Right renal pelvis (tissue), 4 donors: ENCODE results near the gene KRTAP19-2. TPM values are rescaled to one million over a fixed set of nuclear protein-coding genes. Genes with fewer than 3 reads are reported as not detected.
"Not testable (repeated sequence)": the region's sequence is repeated elsewhere in the genome, so short reads cannot be mapped to it uniquely, and the experiment has no call there.

Source experiments
- DNase-seq, 4 donors: peaks; one replicate each; pipeline ENCODE4 v3.0.0-alpha.2; 2013; ENCODE audit warnings: low read depth in 4 of 4, low spot score in 3 of 4, missing footprints in 1 of 4
- polyA plus RNA-seq, 4 donors: library from polyadenylated mRNA; unstranded; fragments of 120-200 nt; gene quantifications; one replicate each; pipeline ENCODE4 v1.2.1, GENCODE V29; 2013; ENCODE audit not compliant: insufficient read length in 4 of 4

Gene KRTAP19-2
- not detected for polyA plus RNA-seq

- DNase-seq, result no peak
These were observed at the start of gene KRTAP19-2 for GRCh38 chr21:30487336-30487735. KRTAP19-2 (minus strand) TSS chr21:30487436; CDS start chr21:30487348, 88 bp downstream.

GRCh38 chr21:30518876-30519275 is 31.6 kb upstream of the KRTAP19-2 start:
- DNase-seq, result no peak

- DNase-seq, result no peak
These were observed 28.4 kb upstream of the KRTAP19-2 start for GRCh38 chr21:30515681-30516080.

- DNase-seq, result not testable (repeated sequence)
These were observed 18.5 kb upstream of the KRTAP19-2 start for GRCh38 chr21:30505621-30506205.

- no peak for DNase-seq
These were observed 14.8 kb upstream of the KRTAP19-2 start, which contains the start of gene KRTAP19-5 for GRCh38 chr21:30502041-30502440. KRTAP19-5 (minus strand) TSS chr21:30502141; CDS start chr21:30502090, 51 bp downstream.

GRCh38 chr21:30497065-30497464 is 9.8 kb upstream of the KRTAP19-2 start, which contains the start of gene KRTAP19-4:
KRTAP19-4 (minus strand) TSS chr21:30497165; CDS start chr21:30497110, 55 bp downstream.
- DNase-seq, result no peak

- no peak for DNase-seq
These were observed 4.8 kb upstream of the KRTAP19-2 start, which contains the start of gene KRTAP19-3 for GRCh38 chr21:30491963-30492428. KRTAP19-3 (minus strand) TSS chr21:30492013; CDS start chr21:30491957, 56 bp downstream.

- DNase-seq, result no peak
These were observed 1.1 kb downstream of the KRTAP19-2 start for GRCh38 chr21:30486180-30486579.

- DNase-seq, result no peak
These were observed 5.1 kb downstream of the KRTAP19-2 start for GRCh38 chr21:30482130-30482529.

GRCh38 chr21:30480145-30480544 is 7.1 kb downstream of the KRTAP19-2 start, which contains the start of gene KRTAP19-1:
KRTAP19-1 (minus strand) TSS chr21:30480367; CDS start chr21:30480317, 50 bp downstream.
- DNase-seq, result no peak

- no peak for DNase-seq
These were observed 8.0 kb downstream of the KRTAP19-2 start for GRCh38 chr21:30479259-30479658.

- DNase-seq, result no peak
These were observed 9.2 kb downstream of the KRTAP19-2 start for GRCh38 chr21:30478004-30478403.

- DNase-seq, result peak in 2 of 4 donors; percentile 18 to 30
These were observed 18.1 kb downstream of the KRTAP19-2 start for GRCh38 chr21:30468900-30469714.

GRCh38 chr21:30463713-30464112 is 23.5 kb downstream of the KRTAP19-2 start:
- DNase-seq, result no peak

- no peak for DNase-seq
These were observed 38.7 kb downstream of the KRTAP19-2 start for GRCh38 chr21:30448514-30448913.

GRCh38 chr21:30447056-30447455 is 40.2 kb downstream of the KRTAP19-2 start:
- peak in 1 of 4 donors; percentile 8 for DNase-seq

GRCh38 chr21:30444204-30444603 is 43.0 kb downstream of the KRTAP19-2 start:
- no peak for DNase-seq

- DNase-seq, result no peak
These were observed 44.0 kb downstream of the KRTAP19-2 start for GRCh38 chr21:30443226-30443625.

- DNase-seq, result no peak
These were observed 47.3 kb downstream of the KRTAP19-2 start, which contains the start of gene KRTAP15-1 for GRCh38 chr21:30439975-30440374. KRTAP15-1 (plus strand) TSS chr21:30440275; CDS start chr21:30440328, 53 bp downstream.
